Measurements from ENCODE around the gene LHX6. TPM values are rescaled to one million over a fixed set of nuclear protein-coding genes. Genes with fewer than 3 reads are reported as not detected.

Gene LHX6
- total RNA-seq, 4 donors from 2014 or later = 0.53 to 12.4 (median 3.1) TPM

GRCh38 chr9:122251351-122251750 is 22.6 kb upstream of the LHX6 start:
- TF ChIP-seq, protein P1, sequence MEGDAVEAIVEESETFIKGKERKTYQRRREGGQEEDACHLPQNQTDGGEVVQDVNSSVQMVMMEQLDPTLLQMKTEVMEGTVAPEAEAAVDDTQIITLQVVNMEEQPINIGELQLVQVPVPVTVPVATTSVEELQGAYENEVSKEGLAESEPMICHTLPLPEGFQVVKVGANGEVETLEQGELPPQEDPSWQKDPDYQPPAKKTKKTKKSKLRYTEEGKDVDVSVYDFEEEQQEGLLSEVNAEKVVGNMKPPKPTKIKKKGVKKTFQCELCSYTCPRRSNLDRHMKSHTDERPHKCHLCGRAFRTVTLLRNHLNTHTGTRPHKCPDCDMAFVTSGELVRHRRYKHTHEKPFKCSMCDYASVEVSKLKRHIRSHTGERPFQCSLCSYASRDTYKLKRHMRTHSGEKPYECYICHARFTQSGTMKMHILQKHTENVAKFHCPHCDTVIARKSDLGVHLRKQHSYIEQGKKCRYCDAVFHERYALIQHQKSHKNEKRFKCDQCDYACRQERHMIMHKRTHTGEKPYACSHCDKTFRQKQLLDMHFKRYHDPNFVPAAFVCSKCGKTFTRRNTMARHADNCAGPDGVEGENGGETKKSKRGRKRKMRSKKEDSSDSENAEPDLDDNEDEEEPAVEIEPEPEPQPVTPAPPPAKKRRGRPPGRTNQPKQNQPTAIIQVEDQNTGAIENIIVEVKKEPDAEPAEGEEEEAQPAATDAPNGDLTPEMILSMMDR (IDR thresholded peaks at IDR 0.05) = no peak
- no peak for TF ChIP-seq POLR2A (IDR thresholded peaks at IDR 0.05)
- Histone ChIP-seq H3K9me3 (no peaks in the 10 kb centered on the region), H3K4me1 (no peaks in the 10 kb centered on the region), H3K36me3 (peaks cover 0 to 77% (median 0%) of the 10 kb centered on the region in 3 donors), H3K27ac (no peak overlapping the region), H3K4me3 (no peak overlapping the region), H3K27me3 (no peaks in the 10 kb centered on the region)
- no peak for DNase-seq

DNA sequence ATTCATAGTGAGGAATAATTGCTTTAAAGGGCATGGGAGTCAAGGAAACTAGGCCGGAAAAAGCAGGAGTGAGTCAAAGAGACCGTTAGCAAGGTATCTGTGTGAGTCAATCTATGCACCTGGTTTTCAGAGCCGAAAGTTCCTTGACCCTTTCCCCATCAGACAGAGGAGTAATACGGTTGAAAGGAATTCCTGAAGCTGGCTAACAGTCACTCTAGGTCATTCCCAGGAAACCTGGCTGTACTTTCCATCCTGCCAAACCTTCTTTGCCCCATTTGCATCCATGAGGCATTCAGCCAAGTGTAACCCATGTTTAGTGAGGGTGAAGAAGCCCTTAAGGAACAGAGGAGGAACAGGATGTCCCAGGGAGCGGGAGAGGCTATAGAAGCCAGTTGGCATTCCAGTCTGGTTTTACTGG is 19.7 kb upstream of the LHX6 start:
- H3K4me3 ChIP-seq = no peak overlapping the region
- no peaks in the 10 kb centered on the region for H3K4me1 ChIP-seq
- no peaks in the 10 kb centered on the region for H3K27me3 ChIP-seq
- peaks cover 0 to 91% (median 0%) of the 10 kb centered on the region in 3 donors for H3K36me3 ChIP-seq
- H3K27ac ChIP-seq = no peak overlapping the region
- no peak for TF ChIP-seq POLR2A (IDR thresholded peaks at IDR 0.05)
- TF ChIP-seq, protein P1 (IDR thresholded peaks at IDR 0.05) = no peak
- no peak for DNase-seq
- no peaks in the 10 kb centered on the region for H3K9me3 ChIP-seq

GRCh38 chr9:122246666-122247065 is 17.9 kb upstream of the LHX6 start:
- H3K27ac ChIP-seq = no peak overlapping the region
- no peaks in the 10 kb centered on the region for H3K4me1 ChIP-seq
- DNase-seq = no peak
- TF ChIP-seq POLR2A (IDR thresholded peaks at IDR 0.05) = no peak
- TF ChIP-seq, protein P1 (IDR thresholded peaks at IDR 0.05) = no peak
- no peaks in the 10 kb centered on the region for H3K9me3 ChIP-seq
- H3K36me3 ChIP-seq = peaks cover 0 to 92% (median 0%) of the 10 kb centered on the region in 3 donors
- H3K4me3 ChIP-seq = no peak overlapping the region
- H3K27me3 ChIP-seq = no peaks in the 10 kb centered on the region

DNA sequence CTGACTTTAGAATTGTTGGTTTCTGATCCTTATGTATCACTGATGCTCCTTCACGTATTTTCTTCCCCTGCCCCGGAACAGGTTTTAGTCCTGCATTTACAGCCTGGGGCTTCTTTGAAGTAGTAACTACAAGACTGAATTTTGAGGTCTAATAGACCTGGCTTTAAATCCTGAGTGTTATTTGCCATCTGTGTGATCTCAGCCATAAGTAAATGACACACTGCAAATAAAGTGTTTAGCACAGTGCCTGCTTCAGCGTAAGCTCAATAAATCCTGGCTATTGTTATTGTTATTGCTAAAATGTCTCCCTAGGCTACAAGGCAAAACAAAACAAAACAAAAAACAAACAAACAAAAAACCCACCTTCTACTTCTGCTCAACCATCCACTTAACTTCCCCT is 15.6 kb upstream of the LHX6 start:
- Histone ChIP-seq H3K9me3 (no peaks in the 10 kb centered on the region), H3K27me3 (no peaks in the 10 kb centered on the region), H3K36me3 (peaks cover 0 to 89% (median 0%) of the 10 kb centered on the region in 3 donors), H3K27ac (no peak overlapping the region), H3K4me3 (no peak overlapping the region), H3K4me1 (no peaks in the 10 kb centered on the region)
- TF ChIP-seq, protein P1 (IDR thresholded peaks at IDR 0.05) = no peak
- TF ChIP-seq POLR2A (IDR thresholded peaks at IDR 0.05) = no peak
- DNase-seq = no peak

GRCh38 chr9:122239722-122240121 is 11.0 kb upstream of the LHX6 start:
- Histone ChIP-seq H3K4me3 (no peak overlapping the region), H3K36me3 (peaks cover 0 to 63% (median 0%) of the 10 kb centered on the region in 3 donors), H3K9me3 (no peaks in the 10 kb centered on the region), H3K27me3 (no peaks in the 10 kb centered on the region), H3K27ac (no peak overlapping the region), H3K4me1 (no peaks in the 10 kb centered on the region)
- DNase-seq = no peak
- TF ChIP-seq POLR2A (IDR thresholded peaks at IDR 0.05) = no peak
- TF ChIP-seq, protein P1 (IDR thresholded peaks at IDR 0.05) = no peak

DNA sequence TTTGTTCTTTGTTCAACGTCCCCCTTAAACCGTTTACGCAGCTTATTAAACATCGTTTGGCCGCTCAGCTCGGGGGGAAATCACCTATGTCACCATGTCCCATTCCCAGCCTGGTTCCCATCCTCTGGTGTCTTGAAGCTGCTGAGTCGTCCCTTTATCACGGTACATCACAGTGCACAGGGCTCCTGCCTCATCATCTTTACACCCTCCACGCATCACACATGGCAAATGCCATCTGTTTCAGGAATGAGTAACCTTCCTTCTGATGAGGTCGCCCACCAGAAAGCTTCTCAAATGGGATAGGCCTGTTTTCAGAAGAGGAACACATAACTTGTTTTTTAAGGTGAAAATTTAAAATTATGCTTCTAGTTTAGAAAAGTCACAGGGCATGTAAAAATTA is 7.9 kb upstream of the LHX6 start:
- no peak for TF ChIP-seq POLR2A (IDR thresholded peaks at IDR 0.05)
- TF ChIP-seq, protein P1 (IDR thresholded peaks at IDR 0.05) = no peak
- DNase-seq = no peak
- Histone ChIP-seq H3K4me1 (no peaks in the 10 kb centered on the region), H3K27me3 (no peaks in the 10 kb centered on the region), H3K4me3 (no peak overlapping the region), H3K27ac (no peak overlapping the region), H3K36me3 (peaks cover 0 to 32% (median 0%) of the 10 kb centered on the region in 3 donors), H3K9me3 (no peaks in the 10 kb centered on the region)
